Measurements from ENCODE around the gene TWIST1. TPM values are rescaled to one million over a fixed set of nuclear protein-coding genes. Genes with fewer than 3 reads are reported as not detected.

The TWIST1 gene
- polyA plus RNA-seq, 1 of the 3 experiments (the other 2 are of a cell fraction), result 170 TPM

GRCh38 chr7:19101909-19102308, 15.5 kb downstream of the TWIST1 start:
- Histone ChIP-seq H3K9me3 (no peaks in the 10 kb centered on the region), H3K27ac (ENCODE audit: low read depth in 2 of 2, low read length in 1 of 2) (peak overlapping the region; percentile 79 to 96), H3F3A (replicated peaks; ENCODE audit: insufficient read depth) (peaks cover 28% of the 10 kb centered on the region), H3K4me2 (peak overlapping the region; percentile 76), H4K20me1 (ENCODE audit: insufficient read depth) (no peaks in the 10 kb centered on the region), H3K79me2 (ENCODE audit: insufficient read depth) (peaks cover 100% of the 10 kb centered on the region), H3K9me2 (no peaks in the 10 kb centered on the region), H3K27me3 (ENCODE audit: insufficient read depth) (no peaks in the 10 kb centered on the region), H3K9ac (peak overlapping the region; percentile 37), H2AFZ (ENCODE audit: low read depth) (0 out of 2 replicates have a peak overlapping the region, but pooled peaks have one; percentile 2), H3K36me3 (replicated peaks in 1 of 2; ENCODE audit: control insufficient read depth in 1 of 2, insufficient read depth in 2 of 2, low read length in 1 of 2) (peaks cover 0 to 38% of the 10 kb centered on the region in 2 experiments), H3K4me1 (ENCODE audit: control insufficient read depth in 1 of 2, insufficient read depth in 2 of 2, low read depth in 1 of 2, low read length in 1 of 2) (peaks cover 9 to 92% of the 10 kb centered on the region in 2 experiments; a peak in 3 of 4 replicates), H3K4me3 (ENCODE audit: low read depth in 2 of 2, low read length in 1 of 2) (peak overlapping the region; percentile 25 to 49; a peak in 3 of 4 replicates)
- CTCF ChIA-PET, result interaction anchor here (0.8 to 2.2 kb wide), 6 partner anchors 13 to 511 kb away, joined by 3 to 14 read pairs (median 4); no protein-coding TSS in a partner anchor
- DNase-seq, result no peak
- WGBS (ENCODE audit: low lambda C conversion rate), result 26% methylated on average over 2 of the region's 2 CpGs
- POLR2A ChIA-PET, result interaction anchor here (0.9 kb wide), 1 partner anchor 399 kb away, joined by 3 read pairs; no protein-coding TSS in a partner anchor
- TF ChIP-seq CHD2 (IDR thresholded peaks at IDR 0.05; ENCODE audit: low read length, partially characterized antibody), result peak; percentile 24
- no peak for TF ChIP-seq GABPA (IDR thresholded peaks at IDR 0.05; ENCODE audit: low read depth)

DNA sequence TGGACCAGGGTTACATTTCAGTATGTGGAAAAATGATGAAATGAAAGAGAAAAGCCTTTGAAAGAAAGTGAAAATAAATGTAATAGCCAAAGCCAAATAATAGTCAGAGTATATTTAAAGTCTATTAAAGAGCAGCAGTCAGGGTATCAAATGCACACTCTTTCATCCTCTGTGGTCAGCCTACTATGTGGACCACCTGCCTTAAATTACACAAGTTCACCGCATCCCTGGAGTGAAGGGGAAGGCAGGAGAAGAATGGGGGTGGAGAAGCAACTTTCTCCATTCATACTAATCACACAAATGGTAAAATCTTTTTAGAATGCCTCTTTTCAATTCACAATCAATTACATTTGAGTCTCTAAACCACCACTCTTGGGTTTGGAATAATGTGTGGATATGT, 16.0 kb downstream of the TWIST1 start:
- ChIA-PET CTCF (interaction anchor here (1.0 to 2.2 kb wide), 5 partner anchors 21 to 510 kb away, joined by 3 to 14 read pairs (median 4); no protein-coding TSS in a partner anchor), POLR2A (no interaction called here)
- Histone ChIP-seq H3K27ac (ENCODE audit: low read depth in 2 of 2, low read length in 1 of 2) (peak overlapping the region; percentile 79 to 96), H3K4me1 (ENCODE audit: control insufficient read depth in 1 of 2, insufficient read depth in 2 of 2, low read depth in 1 of 2, low read length in 1 of 2) (peaks cover 10 to 92% of the 10 kb centered on the region in 2 experiments; a peak in 3 of 4 replicates), H2AFZ (ENCODE audit: low read depth) (0 out of 2 replicates have a peak overlapping the region, but pooled peaks have one; percentile 2), H3K9ac (peak overlapping the region; percentile 37), H4K20me1 (ENCODE audit: insufficient read depth) (no peaks in the 10 kb centered on the region), H3K79me2 (ENCODE audit: insufficient read depth) (peaks cover 100% of the 10 kb centered on the region), H3K27me3 (ENCODE audit: insufficient read depth) (no peaks in the 10 kb centered on the region), H3K9me3 (no peaks in the 10 kb centered on the region), H3K4me2 (peak overlapping the region; percentile 76), H3K36me3 (replicated peaks in 1 of 2; ENCODE audit: control insufficient read depth in 1 of 2, insufficient read depth in 2 of 2, low read length in 1 of 2) (peaks cover 0 to 42% of the 10 kb centered on the region in 2 experiments), H3F3A (replicated peaks; ENCODE audit: insufficient read depth) (peaks cover 28% of the 10 kb centered on the region), H3K4me3 (ENCODE audit: low read depth in 2 of 2, low read length in 1 of 2) (peak overlapping the region; percentile 25 to 49), H3K9me2 (no peaks in the 10 kb centered on the region)
- WGBS (ENCODE audit: low lambda C conversion rate), result 35% methylated on average over 1 of the region's 1 CpG
- no peak for TF ChIP-seq ELF1 (IDR thresholded peaks at IDR 0.05)
- TF ChIP-seq FOXM1 (IDR thresholded peaks at IDR 0.05; ENCODE audit: low read depth), result no peak
- no peak for TF ChIP-seq REST (IDR thresholded peaks at IDR 0.05; ENCODE audit: low read depth, low read length)
- TF ChIP-seq POLR2AphosphoS5 (IDR thresholded peaks at IDR 0.05; ENCODE audit: low read depth, low read length), result 0 out of 2 replicates have a peak, but pooled peaks have one; percentile 19
- TF ChIP-seq JUND (IDR thresholded peaks at IDR 0.05), result no peak
- no peak for TF ChIP-seq SMC3 (IDR thresholded peaks at IDR 0.05; ENCODE audit: low read depth, low read length)
- TF ChIP-seq GABPA (IDR thresholded peaks at IDR 0.05; ENCODE audit: low read depth), result no peak
- no peak for TF ChIP-seq EZH2phosphoT487 (IDR thresholded peaks at IDR 0.05; ENCODE audit: borderline replicate concordance, low read depth)
- TF ChIP-seq, protein P1, sequence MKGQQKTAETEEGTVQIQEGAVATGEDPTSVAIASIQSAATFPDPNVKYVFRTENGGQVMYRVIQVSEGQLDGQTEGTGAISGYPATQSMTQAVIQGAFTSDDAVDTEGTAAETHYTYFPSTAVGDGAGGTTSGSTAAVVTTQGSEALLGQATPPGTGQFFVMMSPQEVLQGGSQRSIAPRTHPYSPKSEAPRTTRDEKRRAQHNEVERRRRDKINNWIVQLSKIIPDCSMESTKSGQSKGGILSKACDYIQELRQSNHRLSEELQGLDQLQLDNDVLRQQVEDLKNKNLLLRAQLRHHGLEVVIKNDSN (IDR thresholded peaks at IDR 0.05; ENCODE audit: borderline replicate concordance, low read depth), result no peak
- DNase-seq, result no peak

Data from SK-N-SH (cell line).